K562 (cell line): ENCODE data around the gene SLC39A7. TPM values are rescaled to one million over a fixed set of nuclear protein-coding genes. Genes with fewer than 3 reads are reported as not detected.

ENCODE experiments used
- ATAC-seq: fragments of 200-7000 bp; cut with Tn5 transposase; 3 replicates; pipeline ENCODE4 v1.9.1; 2020; ENCODE audit warnings: moderate library complexity
- Bru-seq: library from RNA; stranded (reverse); fragments of 400-500 nt; gene quantifications from one replicate; lab custom pipeline; 2021; lab: Mats Ljungman, UMichigan
- BruChase-seq, 2 experiments: library from RNA; stranded (reverse); fragments of 400-500 nt; gene quantifications; one replicate each; lab custom pipeline; 2021; lab: Mats Ljungman, UMichigan
- BruUV-seq: library from RNA; stranded (reverse); fragments of 400-500 nt; replicated peaks from 2 replicates; lab custom pipeline; 2021; lab: Mats Ljungman, UMichigan
- CTCF ChIA-PET: fragments of 300-600 bp; formaldehyde crosslinking; extraction: SDS; loops from one replicate; lab custom pipeline; 2021; ENCODE audit warnings: low intra/inter-chr PET ratio; lab: Yijun Ruan, JAX
- POLR2A ChIA-PET: fragments of 300-600, 350-650 bp; sonication (Branson Sonifier 250); formaldehyde crosslinking; extraction: SDS; loops from one replicate; lab custom pipeline; 2021; ENCODE audit warnings: antibody characterized with exemption, inconsistent platforms; lab: Yijun Ruan, JAX
- DNase-seq, 4 experiments: peaks; one replicate each; pipeline versions ENCODE4 v3.0.0 to v3.0.0-alpha.2; 2011 to 2018; ENCODE audit warnings: low spot score in 3 of 4, mixed read lengths in 3 of 4; ENCODE audit errors: extremely low read depth in 1 of 4
- FAIRE-seq: peaks from 2 replicates; lab custom pipeline; 2011; peaks lifted over from hg19 to GRCh38; lab: Jason Lieb, UNC
- H2AFZ ChIP-seq: 2 replicates; pipeline ENCODE4 v1.6.0; 2011; ENCODE audit warnings: low read depth, low read length, control low read depth, inconsistent platforms
- H3K27ac ChIP-seq: fragments of 200-600 bp; 3 replicates; pipeline ENCODE4 v1.8.0; 2011; ENCODE audit warnings: low read depth, mild to moderate bottlenecking, control low read depth, inconsistent platforms, low read length, moderate library complexity, mixed read lengths; ENCODE audit errors: extremely low read depth
- H3K27me3 ChIP-seq, 2 experiments: fragments of 300-600 bp in 1 of 2; 2 replicates in 1 of 2; 3 replicates in 1 of 2; pipeline versions ENCODE4 v1.6.0 to v1.8.0; 2011; ENCODE audit warnings: inconsistent platforms in 2 of 2, low read length in 2 of 2, mild to moderate bottlenecking in 1 of 2, mixed read lengths in 1 of 2, moderate library complexity in 1 of 2; ENCODE audit not compliant: control insufficient read depth in 2 of 2, insufficient read depth in 2 of 2
- H3K36me3 ChIP-seq: fragments of 300-600 bp; 3 replicates; pipeline ENCODE4 v1.8.0; 2011; ENCODE audit warnings: mild to moderate bottlenecking, low read length, inconsistent platforms; ENCODE audit not compliant: control insufficient read depth, insufficient read depth
- H3K4me1 ChIP-seq, 2 experiments: fragments of 200-600 bp in 1 of 2; replicated peaks in 1 of 2; 2 replicates in 1 of 2; 3 replicates in 1 of 2; pipeline versions ENCODE4 v1.5.1 to v1.8.0; 2011; ENCODE audit warnings: inconsistent platforms in 2 of 2, low read length in 2 of 2, mild to moderate bottlenecking in 1 of 2, mixed read lengths in 1 of 2, moderate library complexity in 1 of 2; ENCODE audit not compliant: control insufficient read depth in 2 of 2, insufficient read depth in 2 of 2
- H3K4me2 ChIP-seq: 2 replicates; pipeline ENCODE4 v1.6.1; 2011; ENCODE audit warnings: low read length, control low read depth, inconsistent platforms, mixed read lengths; ENCODE audit not compliant: insufficient read depth
- H3K4me3 ChIP-seq: fragments of 200-600 bp; sonication (generic), shearing (Covaris generic); 2 replicates; pipeline ENCODE4 v1.5.1; 2016; ENCODE audit warnings: control low read depth, inconsistent platforms
- H3K79me2 ChIP-seq: fragments of 200-600 bp; 3 replicates; pipeline ENCODE4 v1.8.0; 2011; ENCODE audit warnings: low read length, inconsistent platforms; ENCODE audit not compliant: control insufficient read depth, insufficient read depth
- H3K9ac ChIP-seq, 2 experiments: 2 replicates each; pipeline versions ENCODE4 v1.6.0 to v1.6.1; 2011; ENCODE audit warnings: low read depth in 2 of 2, low read length in 2 of 2, control low read depth in 1 of 2, inconsistent platforms in 1 of 2, mild to moderate bottlenecking in 1 of 2, mixed read lengths in 1 of 2; ENCODE audit not compliant: insufficient read depth in 1 of 2
- H3K9me1 ChIP-seq: one replicate; pipeline ENCODE4 v1.6.0; 2011; ENCODE audit warnings: inconsistent platforms, mild to moderate bottlenecking, low read length, moderate library complexity; ENCODE audit not compliant: control insufficient read depth, insufficient read depth
- H3K9me3 ChIP-seq: replicated peaks from 2 replicates; pipeline ENCODE4 v1.5.1; 2011; ENCODE audit warnings: low read depth, low read length, inconsistent platforms; ENCODE audit not compliant: control insufficient read depth, insufficient read depth
- H4K20me1 ChIP-seq: replicated peaks from 2 replicates; pipeline ENCODE4 v1.6.1; 2011; ENCODE audit warnings: low read length, inconsistent platforms, mixed read lengths; ENCODE audit not compliant: control insufficient read depth, insufficient read depth
- CBX1 ChIP-seq: sonication (generic); IDR thresholded peaks from 2 replicates; pipeline ENCODE4 v1.6.1; 2016; ENCODE audit warnings: antibody characterized with exemption, low read depth, mild to moderate bottlenecking
- CREB1 ChIP-seq, 2 experiments: sonication (generic) in 1 of 2; formaldehyde crosslinking in 1 of 2; IDR thresholded peaks; 2 replicates each; pipeline versions ENCODE4 v1.6.1 to v1.8.0; 2012 to 2022; ENCODE audit warnings: inconsistent platforms in 1 of 2, mild to moderate bottlenecking in 1 of 2, missing genetic modification reagents in 1 of 2, moderate library complexity in 1 of 2
- CTBP1 ChIP-seq: fragments of 450-650 bp; IDR thresholded peaks from 2 replicates; pipeline ENCODE4 v1.6.1; 2016; ENCODE audit warnings: borderline replicate concordance
- NFXL1 ChIP-seq: fragments of 450-650 bp; formaldehyde crosslinking; IDR thresholded peaks from 2 replicates; pipeline ENCODE4 v1.4.0; 2021; ENCODE audit warnings: mild to moderate bottlenecking
- RBBP5 ChIP-seq: fragments of 200-600 bp; sonication (generic); IDR thresholded peaks from 2 replicates; pipeline ENCODE4 v1.6.1; 2012; ENCODE audit warnings: borderline replicate concordance, mild to moderate bottlenecking, low read length, control low read depth, inconsistent platforms; ENCODE audit not compliant: insufficient read depth, poor library complexity, severe bottlenecking
- STAT5A ChIP-seq: IDR thresholded peaks from 2 replicates; pipeline ENCODE4 v1.6.1; 2012; ENCODE audit warnings: low read length, inconsistent platforms, borderline replicate concordance
- ZNF12 ChIP-seq: sonication (generic); formaldehyde crosslinking; IDR thresholded peaks from 2 replicates; pipeline ENCODE4 v1.4.0; 2020; ENCODE audit warnings: mild to moderate bottlenecking, missing genetic modification reagents
- ZNF197 ChIP-seq: fragments of 200-800 bp; sonication (Bioruptor generic); IDR thresholded peaks from 2 replicates; pipeline ENCODE4 v1.6.1; 2016; ENCODE audit warnings: low read depth, missing genetic modification characterization, missing compliant biosample characterization
- ZNF408 ChIP-seq: fragments of 250-450 bp; sonication (Bioruptor Pico); IDR thresholded peaks from 2 replicates; pipeline ENCODE4 v1.4.0; 2020; ENCODE audit warnings: low read depth, mild to moderate bottlenecking, moderate library complexity
- WGBS: fragments of 100-300 bp; shearing (Covaris generic); methylation state at CpG from one replicate; pipeline ENCODE4 v1.1.6; 2016; ENCODE audit warnings: low coverage, mixed read lengths; ENCODE audit not compliant: insufficient coverage; ENCODE audit errors: missing lambda C conversion rate; 5-methylcytosine and 5-hydroxymethylcytosine counted together
- in situ Hi-C: fragments of 300-500 bp; cut with MboI; formaldehyde crosslinking; loops from 4 replicates; pipeline ENCODE4 v1.15.0; 2018; ENCODE audit warnings: inconsistent platforms, mixed read lengths
- intact Hi-C: fragments of 100-400 bp; cut with micrococcal nuclease; formaldehyde crosslinking; loops from 2 replicates; pipeline ENCODE4 v1.14.2; 2022
- long read RNA-seq, 3 experiments: library from polyadenylated mRNA in 2 of 3; library from RNA in 1 of 3; unstranded in 2 of 3; stranded (forward) in 1 of 3; transcript quantifications; one replicate each; pipeline ENCODE4 v2.0.0, GENCODE V29; 2019 to 2022
- polyA minus RNA-seq, 3 experiments: library from RNA; depleted of rRNA, polyadenylated mRNA; stranded (reverse); fragments of >200 nt; gene quantifications; 2 replicates each; pipeline ENCODE4 v1.2.3, GENCODE V29; 2011
- polyA plus RNA-seq, 8 experiments: library from polyadenylated mRNA; depleted of rRNA in 4 of 8; stranded (reverse) in 5 of 8; unstranded in 3 of 8; fragments of >200 nt; fragmentation: Nextera tagmentation in 2 of 8; fragmentation: Illumina TruSeq in 1 of 8; extraction: Ambion mirVana in 2 of 8; extraction: Trizol in 1 of 8; gene quantifications; 2 replicates each; pipeline versions ENCODE4 v1.2.1 to v1.2.3, GENCODE V29; 2011 to 2014; ENCODE audit warnings: inconsistent platforms in 1 of 8, missing spikeins in 1 of 8
- total RNA-seq, 7 experiments: library from RNA; depleted of rRNA in 6 of 7; stranded (reverse); fragments of >200 nt in 6 of 7; fragmentation: Illumina TruSeq in 2 of 7; extraction: Trizol in 2 of 7; gene quantifications; 2 replicates each; pipeline versions ENCODE4 v1.2.1 to v1.2.3, GENCODE V29; 2011 to 2021; ENCODE audit warnings: low replicate concordance in 1 of 7

Gene SLC39A7, protein sequence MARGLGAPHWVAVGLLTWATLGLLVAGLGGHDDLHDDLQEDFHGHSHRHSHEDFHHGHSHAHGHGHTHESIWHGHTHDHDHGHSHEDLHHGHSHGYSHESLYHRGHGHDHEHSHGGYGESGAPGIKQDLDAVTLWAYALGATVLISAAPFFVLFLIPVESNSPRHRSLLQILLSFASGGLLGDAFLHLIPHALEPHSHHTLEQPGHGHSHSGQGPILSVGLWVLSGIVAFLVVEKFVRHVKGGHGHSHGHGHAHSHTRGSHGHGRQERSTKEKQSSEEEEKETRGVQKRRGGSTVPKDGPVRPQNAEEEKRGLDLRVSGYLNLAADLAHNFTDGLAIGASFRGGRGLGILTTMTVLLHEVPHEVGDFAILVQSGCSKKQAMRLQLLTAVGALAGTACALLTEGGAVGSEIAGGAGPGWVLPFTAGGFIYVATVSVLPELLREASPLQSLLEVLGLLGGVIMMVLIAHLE
- 181 and 256 TPM in 2 replicates for total RNA-seq (2011; cell fraction: chromatin; rRNA removed; ENCODE audit: low replicate concordance)
- 225 and 235 TPM in 2 replicates for total RNA-seq (2011; cell fraction: nucleolus; rRNA removed)
- 285 and 295 TPM in 2 replicates for total RNA-seq (2011; cell fraction: nucleoplasm; rRNA removed)
- total RNA-seq (2014; rRNA removed) (154 and 161 TPM in 2 replicates), total RNA-seq (2014; rRNA removed; fragmentation: Illumina TruSeq; extraction: Trizol) (112 and 117 TPM in 2 replicates), total RNA-seq (2015; rRNA removed; fragmentation: Illumina TruSeq; extraction: Trizol) (121 and 122 TPM in 2 replicates), total RNA-seq (2021) (133 and 159 TPM in 2 replicates), polyA plus RNA-seq (2011; rRNA removed) (112 and 116 TPM in 2 replicates), polyA plus RNA-seq (2014; fragmentation: Illumina TruSeq; extraction: Trizol) (169 and 222 TPM in 2 replicates), polyA plus RNA-seq (2014; fragmentation: Nextera tagmentation; extraction: Ambion mirVana) (10 to 100 TPM; 21.7 to 23.5 TPM), polyA plus RNA-seq (2014; rRNA removed) (150 and 169 TPM in 2 replicates), polyA minus RNA-seq (2011; rRNA and poly(A)+ RNA removed) (85.9 and 92.0 TPM in 2 replicates), Bru-seq, nascent RNA (percentile 97 among the genes with signal in this experiment), BruChase-seq, experiment 1, labeled RNA remaining after a 2-hour chase (percentile 97 among the genes with signal in this experiment), BruChase-seq, experiment 2, labeled RNA remaining after a 6-hour chase (percentile 99 among the genes with signal in this experiment)
- polyA plus RNA-seq (2011; cell fraction: cytosol; rRNA removed) = 129 and 140 TPM in 2 replicates
- 120 and 135 TPM in 2 replicates for polyA plus RNA-seq (2011; cell fraction: nucleus; rRNA removed)
- polyA plus RNA-seq (2012) = 150 and 152 TPM in 2 replicates
- polyA minus RNA-seq (2011; cell fraction: cytosol; rRNA and poly(A)+ RNA removed) = 44.7 and 50.8 TPM in 2 replicates
- polyA minus RNA-seq (2011; cell fraction: nucleus; rRNA and poly(A)+ RNA removed) = 42.8 and 74.4 TPM in 2 replicates
- long read RNA-seq, experiment 1, transcript SLC39A7-201 (8 exons, 2,153 nt) = minor isoform, 7 of 56 reads
- long read RNA-seq, experiment 1, transcript SLC39A7-202 (7 exons, 2,409 nt) = major isoform, 30 of 56 reads
- long read RNA-seq, experiment 1, partial matches to known transcripts = 15 of 56 reads
- long read RNA-seq, experiment 1, other reads (novel, unspliced or antisense) = 3 of 56 reads
- long read RNA-seq, experiment 2, transcript SLC39A7-204 (4 exons, 1,410 nt) = minor isoform, 9 of 144 reads
- long read RNA-seq, experiment 2, transcript SLC39A7-202 (7 exons, 2,409 nt) = major isoform, 52 of 144 reads
- long read RNA-seq, experiment 2, transcript SLC39A7-201 (8 exons, 2,153 nt) = minor isoform, 32 of 144 reads
- long read RNA-seq, experiment 2, partial matches to known transcripts = 38 of 144 reads
- long read RNA-seq, experiment 2, other reads (novel, unspliced or antisense) = 13 of 144 reads
- long read RNA-seq, experiment 3, transcript SLC39A7-202 (7 exons, 2,409 nt) = minor isoform, 12 of 44 reads
- long read RNA-seq, experiment 3, transcript SLC39A7-201 (8 exons, 2,153 nt) = major isoform, 17 of 44 reads
- long read RNA-seq, experiment 3, partial matches to known transcripts = 12 of 44 reads
- long read RNA-seq, experiment 3, other reads (novel, unspliced or antisense) = 2 of 44 reads

DNA sequence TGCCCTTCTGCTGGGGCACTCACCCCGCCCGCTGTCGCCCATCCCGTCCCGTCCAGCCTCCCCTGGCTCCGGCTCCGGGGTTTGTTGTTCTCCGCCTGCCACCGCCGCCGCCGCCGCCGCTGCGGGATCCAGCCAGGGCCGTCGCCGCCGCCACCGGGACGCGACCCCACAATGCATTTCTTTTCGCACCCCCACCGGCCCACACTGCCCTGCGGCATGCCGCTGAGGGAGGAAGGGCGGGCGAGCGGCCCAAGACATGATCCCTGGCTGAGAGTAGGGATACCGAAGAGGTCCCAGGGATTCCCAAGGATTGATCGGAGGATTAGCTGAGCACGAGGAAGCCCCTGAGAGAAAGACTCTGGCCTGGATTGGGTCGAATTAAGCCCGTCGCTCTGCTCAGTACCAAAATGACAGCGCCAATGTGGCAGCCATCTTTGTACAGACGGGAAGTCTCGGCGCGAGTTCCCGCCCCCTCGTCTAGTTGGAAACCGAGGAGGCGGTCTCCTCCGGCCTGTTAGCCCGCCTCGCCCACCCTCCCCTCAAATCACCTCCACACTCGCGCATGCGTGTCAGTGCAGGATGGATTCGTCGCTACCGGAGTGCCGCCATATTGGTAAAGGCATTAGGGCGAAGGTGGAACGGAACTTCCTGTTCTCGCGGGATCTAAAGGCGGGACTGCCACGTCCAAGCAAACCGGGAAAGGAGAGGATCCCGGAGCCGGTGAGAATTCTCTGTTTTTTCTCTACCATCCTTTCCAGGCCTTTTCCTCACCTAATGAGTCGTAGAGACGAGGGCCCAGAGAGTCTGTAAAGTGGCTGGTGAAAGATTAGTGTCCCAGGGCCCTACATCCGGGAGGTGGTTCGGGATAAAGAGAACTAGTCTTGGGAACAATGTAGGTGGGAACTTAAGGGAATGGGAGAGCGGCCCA lies at the start of gene SLC39A7, which contains the start of gene RXRB:
TSS of gene SLC39A7 (plus strand) at position 649 of the 928 bp plus-strand sequence. CDS start 379 bp downstream, outside the sequence.
TSS of gene RXRB (minus strand) at position 447 of the 928 bp plus-strand sequence. CDS start at position 258, 189 bp downstream.
- CTCF ChIA-PET = interaction anchor here (0.7 to 1.1 kb wide), 2 partner anchors 48 to 288 kb away, joined by 3 to 4 read pairs; no protein-coding TSS in a partner anchor
- Histone ChIP-seq H3K27me3 (no peaks in the 10 kb centered on the region), H3K9me1 (peaks cover 3% of the 10 kb centered on the region), H2AFZ (peak within 1 kb of the TSS; percentile 96), H3K27ac (peak within 1 kb of the TSS; percentile 99), H3K36me3 (peaks cover 51% of the 10 kb centered on the region), H3K4me1 (peaks cover 48 to 51% of the 10 kb centered on the region in 2 experiments; a peak in 4 of 5 replicates), H4K20me1 (peaks cover 22% of the 10 kb centered on the region), H3K79me2 (peaks cover 74% of the 10 kb centered on the region), H3K4me3 (peak within 1 kb of the TSS; percentile 65), H3K4me2 (peak within 1 kb of the TSS; percentile 100), H3K9me3 (no peaks in the 10 kb centered on the region), H3K9ac (peak within 1 kb of the TSS; percentile 97 to 100)
- intact Hi-C loops = loop anchor here (2.0 to 5.0 kb wide), 4 partner anchors 48 to 1068 kb away; partner anchors contain the start of genes FKBPL and PHF1
- peak; percentile 96 for FAIRE-seq
- ATAC-seq = peak; percentile 74
- in situ Hi-C loops = no loop called here
- DNase-seq = peak; percentile 88 to 100 (median 94)
- under 1% methylated on average over 48 of the region's 68 CpGs for WGBS
- BruUV-seq = no TSS peak
- POLR2A ChIA-PET = interaction anchor here (1.0 to 1.4 kb wide), 3 partner anchors 8 to 228 kb away, joined by 3 to 5 read pairs (median 4); partner anchors contain the start of gene RING1
- TF ChIP-seq ZNF408 (CRISPR knock-in tag) = no peak
- peak; percentile 86 for TF ChIP-seq CTBP1
- peak; percentile 82 for TF ChIP-seq CREB1 (IDR thresholded peaks at IDR 0.05)
- peak; percentile 59 for TF ChIP-seq CREB1 (CRISPR knock-in tag; IDR thresholded peaks at IDR 0.05)
- peak; percentile 67; the same call in 1 of the 2 replicates for TF ChIP-seq ZNF12 (CRISPR knock-in tag)
- TF ChIP-seq CBX1 = no peak; the same call in 1 of the 2 replicates
- 0 out of 2 replicates have a peak, but pooled peaks have one; percentile 62 for TF ChIP-seq NFXL1 (CRISPR knock-in tag)
- TF ChIP-seq STAT5A = peak; percentile 25; the same call in 1 of the 2 replicates
- 0 out of 2 replicates have a peak, but pooled peaks have one; percentile 24 for TF ChIP-seq ZNF197 (CRISPR knock-in tag)
- TF ChIP-seq RBBP5 = peak; percentile 82
